GM19193 (cell line): Measurements from ENCODE around the gene PARP15.
A peak's percentile ranks its signal among the peaks of the same experiment; 100 is the strongest.

ENCODE experiments used
- POLR2A ChIP-seq: IDR thresholded peaks from 4 replicates; pipeline ENCODE4 v1.6.1; 2011; ENCODE audit not compliant: insufficient read depth, insufficient read length; ENCODE audit errors: extremely low read depth

PARP15 gene

DNA sequence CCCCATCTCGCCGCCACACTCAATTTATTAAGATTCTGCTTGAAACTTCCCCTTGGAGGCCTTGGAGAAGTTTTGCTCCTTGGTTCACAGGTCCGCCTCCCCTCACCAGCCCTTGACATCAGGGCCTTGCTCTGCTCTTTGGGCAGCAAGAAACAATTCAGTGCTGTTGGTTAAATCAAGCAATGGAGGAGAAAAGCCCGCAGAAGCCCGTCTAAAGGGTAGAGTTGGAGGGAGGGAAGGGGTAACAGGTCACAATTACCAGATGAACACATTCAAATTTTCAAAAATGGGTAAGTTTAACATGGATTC, 13.8 kb upstream of the PARP15 start:
- TF ChIP-seq POLR2A: no peak

DNA sequence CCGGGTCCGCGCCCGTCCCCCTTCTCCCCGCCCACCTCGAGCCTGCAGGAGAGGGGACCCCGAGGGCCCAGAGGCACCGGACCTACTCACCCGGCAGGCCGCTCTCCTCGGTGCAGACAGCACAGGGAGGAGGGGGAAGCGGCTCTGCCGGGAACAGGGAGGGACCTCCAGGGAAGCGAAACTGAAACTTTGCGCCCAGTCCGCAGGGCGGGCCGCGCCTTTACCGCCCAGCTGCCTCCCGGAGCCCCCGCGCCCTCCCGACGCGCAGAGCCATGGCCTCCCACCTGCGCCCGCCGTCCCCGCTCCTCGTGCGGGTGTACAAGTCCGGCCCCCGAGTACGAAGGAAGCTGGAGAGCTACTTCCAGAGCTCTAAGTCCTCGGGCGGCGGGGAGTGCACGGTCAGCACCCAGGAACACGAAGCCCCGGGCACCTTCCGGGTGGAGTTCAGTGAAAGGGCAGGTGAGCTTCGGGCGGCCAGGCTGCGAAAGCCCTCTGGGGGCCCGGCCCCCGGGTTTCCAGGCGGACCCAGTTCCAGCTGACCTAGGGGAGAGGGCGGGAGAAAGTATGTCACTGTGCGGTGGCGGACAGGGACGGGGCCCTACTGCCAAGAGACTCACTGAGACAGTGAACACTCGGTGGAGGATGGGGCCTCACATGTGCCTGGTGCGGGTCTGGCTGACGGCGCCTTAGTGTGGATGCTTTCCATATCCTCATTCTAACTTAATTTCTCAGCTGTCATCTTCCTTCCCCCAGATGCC, 13.1 kb upstream of the PARP15 start, which contains the start of the genes DTX3L and PARP9:
Gene DTX3L, plus strand, starts transcription at position 184 of the 758 bp plus-strand sequence. Its CDS starts 89 bp downstream, at position 273.
Gene PARP9, minus strand, starts transcription at position 146 of the 758 bp plus-strand sequence. CDS start 4,680 bp downstream, outside the sequence.
- TF ChIP-seq POLR2A: peak; percentile 74

DNA sequence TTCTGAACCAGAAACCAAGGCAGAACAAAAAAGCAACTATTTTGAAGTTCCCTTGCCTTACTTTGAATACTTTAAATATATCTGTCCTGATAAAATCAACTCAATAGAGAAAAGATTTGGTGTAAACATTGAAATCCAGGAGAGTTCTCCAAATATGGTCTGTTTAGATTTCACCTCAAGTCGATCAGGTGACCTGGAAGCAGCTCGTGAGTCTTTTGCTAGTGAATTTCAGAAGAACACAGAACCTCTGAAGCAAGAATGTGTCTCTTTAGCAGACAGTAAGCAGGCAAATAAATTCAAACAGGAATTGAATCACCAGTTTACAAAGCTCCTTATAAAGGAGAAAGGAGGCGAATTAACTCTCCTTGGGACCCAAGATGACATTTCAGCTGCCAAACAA, 8.7 kb upstream of the PARP15 start:
- no peak for TF ChIP-seq POLR2A

DNA sequence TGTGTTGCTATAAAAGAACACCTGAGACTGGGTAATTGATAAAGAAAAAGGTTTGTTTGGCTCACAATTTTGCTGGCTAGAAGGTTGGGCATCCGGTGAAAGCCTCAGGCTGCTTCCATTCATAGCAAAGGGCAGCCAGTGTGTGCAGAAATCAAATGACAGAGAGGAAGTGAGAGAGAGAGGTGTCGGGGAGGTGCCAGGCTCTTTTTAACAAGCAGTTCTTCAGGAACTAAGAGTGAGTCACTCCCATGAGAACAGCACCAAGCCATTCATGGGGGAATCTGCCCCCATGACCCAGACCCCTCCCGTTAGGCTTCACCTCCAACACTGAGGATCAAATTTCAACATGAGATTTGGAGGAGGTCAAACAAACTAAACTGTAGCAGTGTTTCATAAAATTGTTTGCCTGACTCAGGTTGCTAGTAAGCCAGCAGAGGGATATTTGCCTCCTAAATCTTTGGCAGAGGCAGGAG, 4.5 kb upstream of the PARP15 start:
- TF ChIP-seq POLR2A: no peak

DNA sequence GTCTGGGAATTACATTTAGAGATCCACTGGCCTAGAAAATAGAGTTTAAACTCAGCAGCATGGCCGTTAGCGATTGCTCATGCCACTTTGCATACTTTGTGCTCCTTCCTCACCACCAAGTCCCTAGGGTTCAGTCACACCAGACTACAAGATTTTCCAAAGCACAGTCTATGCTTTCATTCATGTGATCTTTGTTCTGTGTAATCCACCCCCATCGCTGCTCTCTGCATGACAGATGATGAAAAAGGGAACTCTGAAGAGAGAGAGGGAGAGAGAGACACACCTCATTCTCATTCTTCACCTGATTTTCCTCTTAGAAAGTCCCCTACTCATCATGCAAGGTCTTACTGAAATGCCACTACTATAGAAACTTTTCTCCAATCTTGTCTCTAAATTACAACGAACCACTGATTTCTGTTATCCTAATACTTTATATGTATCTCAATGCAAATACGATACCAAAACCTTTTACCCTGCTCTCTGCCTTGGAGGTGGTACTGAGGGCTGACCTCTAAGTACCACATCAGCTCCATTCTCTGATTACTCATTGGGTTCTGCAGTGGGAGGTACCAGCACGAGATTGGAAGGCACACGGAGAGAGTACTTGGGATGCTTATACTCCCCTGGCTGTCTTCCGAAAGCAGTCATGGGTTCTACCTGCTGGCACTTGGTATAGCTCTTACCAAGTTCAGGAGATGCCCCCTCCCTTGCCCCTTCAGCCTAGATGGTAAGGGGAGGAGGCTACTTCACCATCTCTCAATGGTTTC, 1.1 kb upstream of the PARP15 start:
- peak; percentile 59 for TF ChIP-seq POLR2A

DNA sequence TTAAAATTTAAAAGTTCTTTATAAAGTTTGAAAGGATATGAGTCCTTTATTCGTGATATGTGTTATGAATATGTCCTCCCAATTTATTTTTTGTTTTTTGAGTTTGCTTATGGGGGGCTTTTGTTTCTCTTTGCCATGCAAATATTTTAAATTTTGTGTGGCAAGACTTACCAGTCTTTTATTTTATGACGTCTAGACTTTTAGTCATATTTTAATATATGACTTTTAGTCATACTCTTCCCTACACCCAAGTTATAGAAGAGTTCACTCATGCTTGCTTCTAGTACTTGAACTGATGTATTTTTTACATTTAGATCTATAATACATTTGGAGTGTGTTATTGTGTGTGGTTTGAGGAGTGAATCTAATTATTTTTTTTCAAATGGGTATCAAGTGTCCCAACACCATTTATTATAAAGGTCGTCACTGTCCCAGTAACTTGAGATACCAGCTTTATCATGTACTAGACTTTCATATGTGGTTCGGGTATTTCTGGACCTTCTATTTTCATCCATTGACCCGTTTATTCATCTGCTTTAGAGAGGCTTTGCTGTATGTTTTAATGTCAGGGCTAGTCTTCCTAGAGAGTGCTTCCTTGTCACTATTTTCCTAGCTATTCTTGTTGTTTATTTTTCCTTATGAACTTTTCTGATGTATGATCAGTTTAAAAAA, 755 bp downstream of the PARP15 start:
- TF ChIP-seq POLR2A: no peak

DNA sequence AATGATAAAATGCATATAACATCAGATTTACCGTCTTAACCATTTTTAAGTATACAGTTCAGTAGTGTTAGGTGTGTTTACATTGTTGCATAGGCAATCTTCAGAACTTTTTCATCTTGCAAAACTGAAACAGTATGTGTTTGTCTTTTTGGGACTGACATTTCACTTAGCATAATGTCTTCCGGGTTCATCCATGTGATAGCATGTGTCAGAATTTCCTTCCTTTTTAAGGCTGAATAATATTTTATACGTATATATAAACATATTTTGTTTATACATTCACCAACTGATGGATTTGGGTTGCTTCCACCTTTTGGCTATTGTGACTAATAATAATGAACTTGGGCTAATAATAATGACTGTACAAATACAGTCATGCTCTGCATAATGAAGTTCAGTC, 3.0 kb downstream of the PARP15 start:
- TF ChIP-seq POLR2A: no peak

DNA sequence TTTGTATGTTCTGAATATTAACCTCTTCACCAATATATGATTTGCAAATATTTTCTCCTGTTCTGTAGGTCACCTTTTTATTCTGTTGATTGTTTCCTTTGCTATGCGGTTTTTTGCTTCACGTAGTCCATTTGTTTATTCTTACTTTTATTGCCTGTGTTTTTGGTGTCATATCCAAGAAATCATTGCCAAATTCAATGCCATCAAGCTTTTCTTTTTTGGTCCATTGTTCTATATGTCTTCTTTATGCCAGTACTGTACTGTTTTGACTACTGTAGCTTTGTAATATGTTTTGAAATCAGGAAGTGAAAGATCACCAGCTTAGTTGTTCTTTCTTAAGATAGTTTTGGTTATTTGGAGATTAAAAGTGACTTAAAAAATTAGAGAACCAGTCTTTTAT, 4.2 kb downstream of the PARP15 start:
- no peak for TF ChIP-seq POLR2A

DNA sequence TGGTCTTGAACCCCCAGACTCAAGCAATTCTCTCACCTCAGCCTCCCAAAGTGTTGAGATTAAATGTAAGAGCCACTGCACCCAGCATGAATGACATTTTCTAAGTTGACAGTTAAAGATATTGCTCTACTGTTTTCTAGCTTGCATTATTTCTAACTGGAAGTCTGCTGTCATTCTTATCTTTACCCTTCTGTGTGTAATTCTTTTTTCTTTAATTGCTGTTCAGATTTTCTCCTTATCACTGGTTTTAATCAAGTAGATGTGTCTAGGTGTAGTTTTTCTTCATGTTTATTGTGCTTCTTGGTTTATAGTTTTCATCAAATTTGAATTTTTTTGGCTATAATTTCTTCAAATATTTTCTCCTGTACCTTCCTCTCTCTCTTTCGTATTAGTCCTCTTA, 4.9 kb downstream of the PARP15 start:
- no peak for TF ChIP-seq POLR2A

DNA sequence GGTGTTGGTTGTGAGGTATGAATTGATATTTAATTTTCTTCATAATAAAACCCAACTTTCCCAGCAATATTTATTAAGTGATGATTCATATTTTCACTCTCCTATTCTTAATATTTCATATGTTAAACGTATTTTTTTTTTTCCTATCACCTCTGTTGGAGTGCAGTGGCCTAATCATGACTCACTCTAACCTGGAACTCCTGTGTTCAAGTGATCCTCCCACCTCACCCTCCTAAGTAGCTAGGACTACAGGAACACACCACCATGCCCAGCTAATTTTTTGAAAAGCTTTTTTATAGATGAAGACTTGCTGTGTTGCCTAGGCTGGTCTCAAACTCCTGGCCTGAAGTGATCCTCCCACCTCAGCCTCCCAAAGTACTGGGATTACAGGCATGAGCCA, 8.6 kb downstream of the PARP15 start:
- no peak for TF ChIP-seq POLR2A

DNA sequence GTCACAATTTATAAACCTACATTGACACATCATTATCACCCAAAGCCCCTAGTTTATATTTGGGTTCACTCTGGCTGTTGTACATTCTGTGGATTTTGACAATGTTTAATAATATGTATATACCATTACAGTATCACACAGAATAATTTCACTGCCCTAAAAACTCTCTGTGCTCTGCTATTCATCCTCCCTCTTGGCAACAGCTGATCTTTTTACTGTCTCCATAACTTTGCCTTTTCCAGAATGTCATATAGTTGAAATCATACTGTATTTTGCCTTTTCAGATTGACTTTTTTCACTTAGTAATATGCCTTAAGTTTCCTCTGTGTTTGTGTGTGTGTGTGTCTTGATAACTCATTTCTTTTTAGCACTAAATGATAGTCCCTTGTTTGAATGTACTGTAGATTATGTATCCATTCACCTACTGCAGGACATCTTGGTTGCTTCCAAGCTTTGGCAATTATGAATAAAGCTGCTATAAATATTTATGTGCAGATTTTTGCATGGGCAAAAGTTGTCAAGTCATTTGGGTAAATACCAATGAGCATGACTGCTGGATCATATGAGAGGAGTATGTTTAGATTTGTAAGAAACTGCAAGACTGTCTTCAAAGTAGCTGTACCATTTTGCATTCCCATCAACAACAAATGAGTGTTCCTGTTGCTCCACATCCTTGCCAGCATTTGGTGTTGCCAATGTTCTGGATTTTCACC, 9.5 kb downstream of the PARP15 start:
- no peak for TF ChIP-seq POLR2A

DNA sequence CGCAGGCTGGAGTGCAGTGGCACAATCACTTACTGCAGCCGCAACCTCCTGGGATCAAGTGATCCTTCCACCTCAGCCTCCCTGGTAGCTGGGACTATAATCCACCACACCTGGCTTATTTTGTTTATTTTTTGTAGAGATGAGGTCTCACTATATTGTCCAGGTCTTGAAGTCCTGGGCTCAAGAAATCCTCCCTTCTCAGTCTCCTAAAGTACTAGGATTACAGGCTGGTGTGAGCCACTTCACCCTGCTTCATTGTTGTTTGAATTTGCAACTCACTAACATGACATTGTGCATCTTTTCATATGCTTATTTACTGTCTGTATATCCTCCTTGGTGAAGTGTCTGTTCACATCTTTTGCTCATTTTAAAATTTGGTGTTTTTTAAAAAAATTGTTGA, 10.1 kb downstream of the PARP15 start:
- TF ChIP-seq POLR2A: no peak

DNA sequence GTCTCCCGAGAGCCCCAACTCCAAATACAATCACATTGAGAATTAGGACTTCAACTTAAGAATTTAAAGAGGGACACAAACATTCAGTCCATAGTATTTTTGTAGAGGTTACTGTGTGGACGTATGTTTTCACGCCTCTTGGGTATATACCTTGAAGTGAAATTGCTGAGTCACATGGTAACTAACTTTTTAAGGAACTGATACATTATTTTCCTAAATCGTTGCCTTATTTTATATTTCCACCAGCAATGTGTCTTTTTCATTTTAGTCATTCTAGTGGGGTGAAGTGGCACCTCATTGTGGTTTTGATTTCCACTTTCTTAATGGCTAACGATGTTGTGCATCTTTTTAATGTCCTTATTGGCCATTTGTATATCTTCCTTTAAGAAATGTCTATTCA, 11.8 kb downstream of the PARP15 start:
- no peak for TF ChIP-seq POLR2A

DNA sequence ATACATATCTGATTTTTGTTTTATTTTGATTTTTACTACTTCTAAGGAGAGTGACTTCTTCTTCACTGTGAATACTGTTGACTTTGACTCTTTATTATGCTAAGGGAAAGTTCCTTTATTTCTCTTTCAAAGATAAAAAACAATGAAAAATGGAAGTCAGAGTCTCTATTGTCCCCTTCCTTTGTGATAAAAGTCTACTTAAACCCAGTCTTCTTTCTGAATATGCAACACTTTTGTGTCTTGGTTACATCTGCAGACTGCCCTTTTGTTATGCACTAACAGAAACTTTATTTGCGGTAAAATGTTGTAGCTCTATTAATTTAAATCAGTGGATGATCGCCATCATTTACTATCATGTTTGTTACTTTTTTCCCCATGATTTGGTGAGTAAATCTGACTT, 13.2 kb downstream of the PARP15 start:
- TF ChIP-seq POLR2A: no peak

DNA sequence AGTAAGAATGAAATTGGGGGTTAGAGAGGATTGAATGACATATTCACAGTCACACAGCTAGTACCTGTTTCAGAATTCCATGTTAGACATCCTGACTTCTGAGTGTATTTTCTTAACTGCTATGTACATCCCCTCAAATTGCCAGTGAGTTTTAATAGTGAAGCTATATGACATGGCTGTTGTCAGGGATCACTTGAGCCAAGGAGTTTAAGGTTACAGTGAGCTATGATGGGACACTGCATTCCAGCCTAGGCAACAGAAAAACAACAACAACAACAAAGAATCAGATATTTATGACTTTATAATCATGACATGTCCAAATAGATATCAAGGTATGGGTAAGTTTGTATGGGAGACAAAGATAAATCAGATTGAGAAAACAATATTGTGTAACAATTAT, 16.6 kb downstream of the PARP15 start:
- no peak for TF ChIP-seq POLR2A
